ENCODE measurements around the gene TRIM47.

TRIM47 gene

GRCh38 chr17:75878174-75878998, at the start of gene TRIM47:
Gene TRIM47, minus strand, starts transcription at chr17:75878581. Its CDS starts 33 bp downstream, at chr17:75878548.
- no peak for DNase-seq (ENCODE audit: low read depth in 3 of 3, low spot score in 1 of 3)

- no peak for DNase-seq (ENCODE audit: low read depth in 3 of 3, low spot score in 1 of 3)
These were observed 49.0 kb upstream of the TRIM47 start for GRCh38 chr17:75927286-75927922.

GRCh38 chr17:75926456-75926855, 48.1 kb upstream of the TRIM47 start:
- no peak for DNase-seq (ENCODE audit: low read depth in 3 of 3, low spot score in 1 of 3)

DNA sequence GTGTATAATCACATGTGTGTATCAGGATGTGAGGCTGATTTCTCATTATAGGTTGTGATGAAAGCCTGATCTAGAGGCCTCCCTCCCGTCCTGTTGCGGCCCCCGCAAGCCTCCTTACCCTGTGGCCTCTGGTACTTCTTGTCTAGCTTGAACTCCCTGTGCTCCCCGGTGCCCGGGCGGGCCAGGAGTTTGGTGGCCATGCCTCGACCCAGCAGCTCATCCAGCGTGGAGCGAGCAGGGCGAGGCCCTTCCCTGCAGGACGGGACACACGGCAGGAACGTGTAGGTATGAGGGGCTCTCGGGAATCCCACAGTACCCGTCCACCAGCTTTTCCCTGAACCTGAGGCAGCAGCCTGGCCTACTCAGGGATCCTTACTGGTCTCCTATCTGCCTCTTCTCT, 47.5 kb upstream of the TRIM47 start:
- DNase-seq (ENCODE audit: low read depth in 3 of 3, low spot score in 1 of 3): no peak

DNA sequence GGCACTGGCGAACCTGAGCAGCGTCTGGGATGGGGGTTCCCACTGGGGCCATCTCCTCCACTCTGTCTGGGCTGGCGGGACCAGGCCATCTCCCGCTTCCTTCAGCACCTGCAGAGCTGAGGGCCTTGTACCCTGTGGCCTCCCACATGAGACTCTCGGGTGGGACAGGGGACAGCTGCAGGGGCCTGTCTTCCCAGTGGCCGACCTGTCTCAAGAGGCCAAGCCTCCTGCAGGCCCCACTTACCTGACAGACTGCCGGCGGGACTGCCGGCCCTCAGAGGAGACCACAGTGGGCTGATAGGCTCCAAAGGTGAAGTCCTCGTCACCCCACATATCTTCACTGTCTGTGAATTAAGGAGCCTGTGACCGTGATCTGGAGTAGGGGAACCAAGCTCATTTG, 46.7 kb upstream of the TRIM47 start:
- DNase-seq (ENCODE audit: low read depth in 3 of 3, low spot score in 1 of 3): no peak

GRCh38 chr17:75922963-75923874, 44.8 kb upstream of the TRIM47 start:
- no peak for DNase-seq (ENCODE audit: low read depth in 3 of 3, low spot score in 1 of 3)

DNA sequence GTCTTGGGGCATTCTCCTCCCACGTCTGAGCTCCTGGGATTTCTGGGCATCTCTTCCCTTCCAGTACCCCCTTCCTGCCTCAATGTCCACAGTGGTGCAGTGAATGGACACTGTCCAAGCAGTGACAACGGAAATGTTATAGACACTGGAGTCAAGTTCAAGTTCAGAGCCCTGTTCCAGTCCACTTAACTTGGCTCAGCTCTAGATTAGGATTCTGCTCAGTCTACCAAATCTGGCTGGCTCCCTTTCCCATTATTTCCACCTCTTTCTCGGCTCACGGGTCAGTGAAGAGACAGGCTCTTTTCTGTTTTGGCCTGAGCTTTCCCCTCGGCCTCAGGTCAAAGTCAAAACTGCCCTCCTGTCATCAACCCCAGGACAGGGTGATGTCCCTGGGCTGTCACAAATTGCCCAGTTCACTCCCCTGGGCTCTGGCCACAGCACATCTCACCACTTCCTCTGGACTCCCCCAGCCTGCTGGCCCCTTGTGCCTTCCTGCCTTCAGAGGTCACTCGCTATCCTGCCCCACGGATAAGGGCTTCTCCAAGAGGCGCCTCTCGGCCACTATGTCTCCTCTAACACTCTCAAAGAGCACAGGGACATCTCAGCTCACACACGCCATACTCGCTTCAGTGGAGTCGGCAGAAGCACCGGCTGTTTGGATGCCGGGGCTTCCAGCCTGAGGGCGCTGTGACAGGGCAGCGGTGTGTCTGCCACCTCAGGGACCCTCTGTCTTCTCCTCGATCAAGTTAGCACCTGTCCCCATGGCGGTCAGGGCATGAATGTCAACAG, 44.0 kb upstream of the TRIM47 start:
- no peak for DNase-seq (ENCODE audit: low read depth in 3 of 3, low spot score in 1 of 3)

- DNase-seq (ENCODE audit: low read depth in 3 of 3, low spot score in 1 of 3): no peak
These were observed 43.2 kb upstream of the TRIM47 start for GRCh38 chr17:75921596-75921995.

- DNase-seq (ENCODE audit: low read depth in 3 of 3, low spot score in 1 of 3): no peak
These were observed 41.7 kb upstream of the TRIM47 start for GRCh38 chr17:75920045-75920560.

DNA sequence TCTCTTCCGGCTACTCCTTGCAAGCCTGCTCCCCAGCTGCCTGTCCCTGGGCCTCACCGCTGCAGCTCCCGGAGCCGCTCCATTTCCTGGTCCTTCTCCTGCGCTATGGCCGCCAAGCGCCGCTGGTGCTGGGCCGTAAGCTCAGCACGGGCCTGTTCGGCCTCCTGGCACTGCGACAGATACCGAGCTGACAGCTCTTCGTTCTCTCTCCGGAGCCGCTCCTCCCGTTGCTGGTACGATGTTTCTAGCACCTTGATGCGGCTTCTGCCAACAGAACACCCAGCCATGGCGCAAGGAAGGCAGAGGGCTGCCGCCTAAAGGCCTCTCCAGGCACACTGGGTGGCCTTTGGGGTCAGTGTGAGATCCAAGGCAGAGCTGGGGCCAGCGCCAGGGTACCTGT, 41.2 kb upstream of the TRIM47 start:
- no peak for DNase-seq (ENCODE audit: low read depth in 3 of 3, low spot score in 1 of 3)

GRCh38 chr17:75917917-75918445, 39.6 kb upstream of the TRIM47 start:
- no peak for DNase-seq (ENCODE audit: low read depth in 3 of 3, low spot score in 1 of 3)

GRCh38 chr17:75917141-75917916, 38.9 kb upstream of the TRIM47 start:
- DNase-seq (ENCODE audit: low read depth in 3 of 3, low spot score in 1 of 3): no peak

GRCh38 chr17:75915268-75915667, 36.9 kb upstream of the TRIM47 start:
- DNase-seq (ENCODE audit: low read depth in 3 of 3, low spot score in 1 of 3): no peak

DNA sequence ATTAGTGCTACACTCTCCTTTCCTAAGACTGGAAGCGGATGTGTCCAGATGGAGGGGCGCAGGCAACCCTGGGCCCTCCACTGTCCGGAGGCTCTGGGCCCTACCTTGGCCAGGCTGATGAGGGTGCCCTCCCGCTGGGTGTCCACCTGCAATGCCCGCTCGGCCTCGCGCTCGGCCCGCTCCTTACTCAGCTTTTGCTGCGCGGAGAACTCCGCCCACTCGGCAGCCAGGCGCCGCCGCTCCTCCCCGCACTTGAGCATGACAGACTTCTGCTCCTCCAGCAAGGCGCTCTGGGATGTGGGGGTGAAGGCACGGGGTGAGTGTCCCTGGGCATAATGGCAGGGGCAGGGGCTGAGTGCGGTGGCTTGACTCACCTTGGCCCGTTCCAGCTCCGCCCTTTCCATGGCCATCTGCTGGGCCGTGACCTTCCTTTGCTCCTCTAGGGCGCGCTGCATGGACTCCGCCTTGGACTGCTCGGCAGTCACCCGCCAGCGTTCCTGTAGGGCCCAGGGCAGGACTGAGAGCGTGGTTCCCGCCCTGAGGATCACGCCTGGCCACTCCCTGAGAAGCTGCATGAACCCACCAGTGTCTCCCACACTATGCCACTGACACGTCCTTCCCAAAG, 36.4 kb upstream of the TRIM47 start:
- no peak for DNase-seq (ENCODE audit: low read depth in 3 of 3, low spot score in 1 of 3)

DNA sequence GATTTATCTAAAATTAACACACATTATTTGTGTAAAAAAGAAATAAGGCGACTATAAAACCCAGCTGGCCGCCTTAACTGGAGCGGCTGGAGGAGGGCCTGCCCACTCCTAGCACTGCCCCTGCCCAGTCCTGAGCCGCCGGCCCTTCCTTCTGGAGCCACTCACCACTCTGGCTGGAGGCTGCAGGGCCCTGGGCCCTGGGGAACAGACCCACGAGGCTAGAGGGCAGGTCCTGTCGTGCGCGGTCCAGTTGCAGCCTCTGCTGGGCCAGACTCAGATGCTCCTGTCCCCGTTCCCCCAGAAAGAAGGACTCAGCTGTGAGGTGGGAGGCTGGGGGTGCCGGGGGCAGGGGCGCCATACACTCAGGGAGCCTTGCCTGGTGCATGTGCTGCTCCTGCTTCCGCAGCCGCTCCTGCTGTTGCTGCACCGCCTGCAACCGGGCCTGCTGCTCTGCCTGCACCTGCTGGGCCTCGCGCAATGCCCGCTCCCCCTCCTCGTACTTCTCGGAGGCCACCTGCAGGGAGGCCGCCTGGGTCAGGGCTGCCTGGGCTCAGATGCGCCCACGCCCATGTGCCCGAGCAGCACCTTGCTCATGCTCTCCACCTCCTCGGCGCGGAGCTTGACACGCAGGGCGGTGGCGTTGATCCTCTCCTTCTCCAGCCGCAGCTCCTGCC, 35.3 kb upstream of the TRIM47 start:
- no peak for DNase-seq (ENCODE audit: low read depth in 3 of 3, low spot score in 1 of 3)

DNA sequence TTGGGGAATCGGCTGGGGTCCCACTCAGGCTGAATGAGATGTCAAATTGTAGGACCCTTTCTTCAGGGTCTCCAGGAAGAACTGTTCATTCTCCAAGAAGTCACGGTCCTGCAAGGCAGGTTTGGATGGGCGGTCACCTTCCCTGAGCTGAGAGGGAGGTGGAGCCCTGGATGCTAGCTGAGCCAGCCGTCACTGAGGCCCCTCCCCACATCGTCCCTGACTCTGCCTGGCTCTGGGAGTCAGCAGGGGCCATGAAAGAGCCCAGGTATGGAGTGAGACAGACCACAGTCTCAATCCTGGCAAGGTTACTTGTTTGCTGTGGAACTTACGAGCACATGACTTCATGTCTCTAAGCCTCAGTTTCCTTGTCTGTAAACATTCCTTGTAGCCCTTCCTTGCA, 32.3 kb upstream of the TRIM47 start:
- no peak for DNase-seq (ENCODE audit: low read depth in 3 of 3, low spot score in 1 of 3)

DNA sequence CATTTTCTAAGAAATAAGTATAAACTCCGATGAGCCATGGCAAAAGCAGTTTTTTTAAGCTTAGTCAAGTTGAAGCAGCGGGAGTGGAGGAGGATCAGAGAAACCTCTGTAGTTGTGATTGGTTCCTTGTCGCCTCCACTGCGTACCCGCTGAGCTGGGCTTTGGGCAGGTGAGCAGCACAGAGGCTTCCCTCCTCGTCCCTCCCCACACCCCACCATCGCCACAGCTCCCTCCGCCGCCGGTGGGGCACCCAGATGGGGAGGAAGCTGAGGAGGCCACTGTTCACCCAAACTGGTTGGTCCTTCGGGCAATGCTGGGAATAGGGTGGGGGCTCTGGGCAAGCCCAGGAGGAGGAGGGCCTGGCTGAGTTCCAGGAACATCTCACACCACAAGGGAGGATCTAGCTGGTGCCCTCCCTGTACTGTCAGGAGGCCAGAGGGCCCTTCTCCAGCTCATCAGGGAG, 31.5 kb upstream of the TRIM47 start:
- no peak for DNase-seq (ENCODE audit: low read depth in 3 of 3, low spot score in 1 of 3)

DNA sequence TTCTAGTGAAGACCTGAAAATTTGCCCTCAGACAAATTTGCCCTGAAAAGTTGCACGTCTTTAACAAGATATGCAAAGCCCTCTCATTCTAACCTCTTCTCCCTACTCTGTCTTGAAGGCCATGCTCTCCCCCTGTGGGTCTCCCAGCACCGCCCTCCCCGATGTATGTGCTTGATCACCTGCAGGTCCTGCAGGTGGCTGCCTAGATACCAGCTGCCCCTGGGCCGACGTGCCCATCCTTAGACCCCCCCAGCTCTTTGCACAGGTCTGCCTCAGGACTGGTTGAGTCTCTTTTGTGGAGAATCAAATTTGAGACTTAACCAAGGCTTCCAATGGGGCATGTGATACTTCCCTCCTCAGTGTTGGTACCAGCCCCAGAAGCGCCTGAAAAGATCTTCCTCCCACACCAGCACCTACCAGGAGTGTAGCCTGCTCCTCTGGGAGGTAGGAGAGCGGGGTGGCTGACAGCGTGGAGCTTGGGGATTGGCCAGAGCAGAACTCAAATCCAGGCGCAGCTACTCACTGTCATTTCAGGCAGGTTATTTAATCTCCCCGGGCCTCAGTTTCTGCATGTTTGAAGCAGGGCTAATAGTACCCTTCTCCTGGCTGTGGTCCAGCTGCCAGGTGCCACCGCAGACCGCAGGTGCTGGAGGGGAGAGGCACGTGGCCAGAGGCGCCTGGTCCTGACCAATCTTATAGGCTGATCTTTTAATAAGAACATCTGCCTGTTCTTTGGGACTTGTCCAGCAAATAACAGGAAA, 30.9 kb upstream of the TRIM47 start:
- DNase-seq (ENCODE audit: low read depth in 3 of 3, low spot score in 1 of 3): no peak

All from stimulated activated CD4-positive, alpha-beta T cell treated with anti-CD3 and anti-CD28 coated beads, TNF-alpha, amount 100 ng/mL, for 1 hour (primary cell).